Heart right ventricle (tissue), 16 donors: ENCODE measurements around the gene KSR2. TPM values are rescaled to one million over a fixed set of nuclear protein-coding genes. Genes with fewer than 3 reads are reported as not detected.
"Not testable (repeated sequence)": the region's sequence is repeated elsewhere in the genome, so short reads cannot be mapped to it uniquely, and the experiment has no call there.

ENCODE experiments used
- ATAC-seq, 8 donors: fragments of 200-7000 bp; cut with Tn5 transposase; one replicate each; pipeline ENCODE4 v1.9.1; 2020; ENCODE audit warnings: mild to moderate bottlenecking in 8 of 8, moderate library complexity in 8 of 8, moderate number of reproducible peaks in 1 of 8
- DNase-seq, 2 donors: peaks; one replicate each; pipeline ENCODE4 v3.0.0-alpha.2; 2020
- H3K27ac ChIP-seq, 10 donors: fragments of 200-600 bp; sonication (generic) in 2 of 10; one replicate each; pipeline versions ENCODE4 v1.5.0 to v1.8.0; 2020 to 2022; ENCODE audit warnings: mild to moderate bottlenecking in 3 of 10
- H3K27me3 ChIP-seq, 7 donors: fragments of 200-600 bp; one replicate each; pipeline ENCODE4 v1.8.0; 2021 to 2022; ENCODE audit warnings: mild to moderate bottlenecking in 2 of 7
- H3K36me3 ChIP-seq, 9 donors: fragments of 200-600 bp; sonication (generic) in 1 of 9; one replicate each; pipeline versions ENCODE4 v1.5.0 to v1.8.0; 2020 to 2022; ENCODE audit warnings: mild to moderate bottlenecking in 2 of 9
- H3K4me1 ChIP-seq, 9 donors: fragments of 200-600 bp; sonication (generic) in 1 of 9; one replicate each; pipeline versions ENCODE4 v1.5.0 to v1.8.0; 2020 to 2022; ENCODE audit warnings: mild to moderate bottlenecking in 4 of 9
- H3K4me3 ChIP-seq, 10 donors: fragments of 200-600 bp; sonication (generic) in 2 of 10; one replicate each; pipeline versions ENCODE4 v1.5.0 to v1.8.0; 2020 to 2022; ENCODE audit warnings: mild to moderate bottlenecking in 7 of 10, moderate library complexity in 2 of 10
- H3K9me3 ChIP-seq, 11 donors: fragments of 200-600 bp in 10 of 11; sonication (generic) in 2 of 11; one replicate each; pipeline versions ENCODE4 v1.5.0 to v1.8.0; 2013 to 2022; ENCODE audit warnings: mild to moderate bottlenecking in 2 of 11, control low read depth in 1 of 11, moderate library complexity in 1 of 11
- CTCF ChIP-seq, 9 donors: fragments of 200-600 bp; sonication (generic) in 2 of 9; IDR thresholded peaks; one replicate each; pipeline versions ENCODE4 v1.5.0 to v1.8.0; 2021 to 2022; ENCODE audit warnings: antibody characterized with exemption in 9 of 9, mild to moderate bottlenecking in 5 of 9, moderate library complexity in 1 of 9
- WGBS, 2 donors: extraction: QIAGEN DNeasy Blood & Tissue Kit; methylation state at CpG; one replicate each; pipeline ENCODE4 v1.1.7; 2013; ENCODE audit warnings: inconsistent platforms in 1 of 2; 5-methylcytosine and 5-hydroxymethylcytosine counted together
- intact Hi-C, 10 donors: fragments of 100-400 bp; cut with DNase I; formaldehyde crosslinking; loops; one replicate each; pipeline versions ENCODE4 v1.11.1 to v1.14.2; 2022
- polyA plus RNA-seq, 2 donors: library from polyadenylated mRNA; stranded (reverse); fragments of 200-250 nt; gene quantifications; one replicate each; pipeline ENCODE4 v1.2.3, GENCODE V29; 2013
- total RNA-seq, 10 donors: library from RNA; stranded (reverse); fragmentation: NEBNext Ultra II Directional in 3 of 10; extraction: Animal tissue kit (Norgen Biotek cat#: 25700) in 3 of 10; gene quantifications; one replicate each; pipeline versions ENCODE4 v1.2.1 to v1.2.4, GENCODE V29; 2021 to 2023
- donor health status: Arrhythmogenic right ventricular cardiomyopathy.
- donor health status: ischemic (EF 13 %, LVEDD 7.1; RV severe dilation, severe dysfunction).
- donor health status: healthy with polysubstance abuse.
- donor health status: DM: no; HTN: yes; CAD: no.
- donor health status: DM: no; HTN: no; CAD: no.
- donor health status: ischemic (EF 25% LVEDD 6.9; RV normal size, moderate dysfunction).
- donor health status: ischemic (EF 25% LVEDD 5.7; RV mildly dilated, moderate dysfunction).
- donor health status: healthy.
- donor health status: DM: yes; HTN: yes; CAD: no.
- donor health status: Ischemic cardiomyopathy.
- donor health status: ischemic (EF 35%, LVEDD 5.7; RV mildly dilated, moderate dysfunction).
- donor health status: nonischemic (EF 11% LVEDD 7.7; RV severe dilation, severe dysfunction).
- donor health status: DM: yes; HTN: yes; CAD: no.
- donor health status: PGD.
- donor health status: ischemic (EF 29% LVEDD 5.4; RV normal size, mild dysfunction).
- donor health status: nonischemic (EF 23%, LVEDD 6.1; RV moderate dilation, normal function).

KSR2 gene
- total and polyA plus RNA-seq, 12 donors: 0.02 TPM; not detected in 9

DNA sequence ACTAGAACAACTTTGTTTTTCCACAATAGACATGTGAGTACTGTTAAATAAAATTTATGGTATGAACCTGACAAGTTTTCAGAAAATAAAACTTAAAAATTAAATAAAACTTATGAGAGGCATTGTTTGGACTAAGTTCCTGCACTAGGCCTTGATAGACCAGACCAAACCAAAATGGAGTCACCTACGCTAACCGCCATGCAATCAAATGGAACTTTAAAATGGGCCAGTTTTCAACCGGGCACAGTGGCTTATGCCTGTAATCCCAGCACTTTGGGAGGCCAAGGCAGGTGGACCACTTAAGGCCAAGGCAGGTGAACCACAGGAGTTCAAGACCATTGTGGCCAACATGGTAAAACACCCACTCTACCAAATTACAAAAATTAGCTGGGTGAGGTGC, 42.6 kb upstream of the KSR2 start:
- Histone ChIP-seq H3K4me3 (no peak overlapping the region), H3K27ac (no peak overlapping the region), H3K9me3 (no peaks in the 10 kb centered on the region), H3K36me3 (no peaks in the 10 kb centered on the region), H3K4me1 (peaks cover 0 to 8% (median 0%) of the 10 kb centered on the region in 9 donors), H3K27me3 (peaks cover 0 to 3% (median 0%) of the 10 kb centered on the region in 7 donors)
- DNase-seq (no peak), ATAC-seq (no peak)
- TF ChIP-seq CTCF (IDR thresholded peaks at IDR 0.05): no peak
- WGBS, 2 donors: 95 to 96% methylated on average over 3 of the region's 3 CpGs
- intact Hi-C loops: loop anchor here in 3 of 10 donors (10.0 kb wide), 1 partner anchor 137 kb away; no protein-coding TSS in a partner anchor

GRCh38 chr12:118010903-118011302, 42.1 kb upstream of the KSR2 start:
- intact Hi-C loops: loop anchor here in 3 of 10 donors (10.0 kb wide), 1 partner anchor 136 kb away; no protein-coding TSS in a partner anchor
- H3K36me3 ChIP-seq: no peaks in the 10 kb centered on the region
- H3K27me3 ChIP-seq: peaks cover 0 to 3% (median 0%) of the 10 kb centered on the region in 7 donors
- H3K9me3 ChIP-seq: no peaks in the 10 kb centered on the region
- peaks cover 0 to 4% (median 0%) of the 10 kb centered on the region in 9 donors for H3K4me1 ChIP-seq
- no peak for TF ChIP-seq CTCF (IDR thresholded peaks at IDR 0.05)
- no peak for DNase-seq
- H3K4me3 ChIP-seq: no peak overlapping the region
- no peak overlapping the region for H3K27ac ChIP-seq
- no peak for ATAC-seq
- 95 to 97% methylated on average over 3 of the region's 3 CpGs for WGBS, 2 donors

GRCh38 chr12:117999806-118000205, 31.0 kb upstream of the KSR2 start:
- H3K27me3 ChIP-seq, DNase-seq, H3K36me3 ChIP-seq, H3K4me1 ChIP-seq, ATAC-seq, H3K27ac ChIP-seq, intact Hi-C loops, H3K9me3 ChIP-seq, H3K4me3 ChIP-seq: not testable (repeated sequence)
- 57 to 62% methylated on average over 2 of the region's 2 CpGs for WGBS, 2 donors

GRCh38 chr12:117998719-117999118, 29.9 kb upstream of the KSR2 start:
- 96% methylated on average over 2 of the region's 2 CpGs for WGBS, 2 donors
- no peak for TF ChIP-seq CTCF (IDR thresholded peaks at IDR 0.05)
- H3K27ac ChIP-seq: no peak overlapping the region
- H3K4me3 ChIP-seq: no peak overlapping the region
- no peaks in the 10 kb centered on the region for H3K4me1 ChIP-seq
- peaks cover 0 to 4% (median 0%) of the 10 kb centered on the region in 7 donors for H3K27me3 ChIP-seq
- H3K9me3 ChIP-seq: peaks cover 0 to 15% (median 3%) of the 10 kb centered on the region in 11 donors
- no peak for DNase-seq
- intact Hi-C loops: no loop called here
- no peak for ATAC-seq
- no peaks in the 10 kb centered on the region for H3K36me3 ChIP-seq

DNA sequence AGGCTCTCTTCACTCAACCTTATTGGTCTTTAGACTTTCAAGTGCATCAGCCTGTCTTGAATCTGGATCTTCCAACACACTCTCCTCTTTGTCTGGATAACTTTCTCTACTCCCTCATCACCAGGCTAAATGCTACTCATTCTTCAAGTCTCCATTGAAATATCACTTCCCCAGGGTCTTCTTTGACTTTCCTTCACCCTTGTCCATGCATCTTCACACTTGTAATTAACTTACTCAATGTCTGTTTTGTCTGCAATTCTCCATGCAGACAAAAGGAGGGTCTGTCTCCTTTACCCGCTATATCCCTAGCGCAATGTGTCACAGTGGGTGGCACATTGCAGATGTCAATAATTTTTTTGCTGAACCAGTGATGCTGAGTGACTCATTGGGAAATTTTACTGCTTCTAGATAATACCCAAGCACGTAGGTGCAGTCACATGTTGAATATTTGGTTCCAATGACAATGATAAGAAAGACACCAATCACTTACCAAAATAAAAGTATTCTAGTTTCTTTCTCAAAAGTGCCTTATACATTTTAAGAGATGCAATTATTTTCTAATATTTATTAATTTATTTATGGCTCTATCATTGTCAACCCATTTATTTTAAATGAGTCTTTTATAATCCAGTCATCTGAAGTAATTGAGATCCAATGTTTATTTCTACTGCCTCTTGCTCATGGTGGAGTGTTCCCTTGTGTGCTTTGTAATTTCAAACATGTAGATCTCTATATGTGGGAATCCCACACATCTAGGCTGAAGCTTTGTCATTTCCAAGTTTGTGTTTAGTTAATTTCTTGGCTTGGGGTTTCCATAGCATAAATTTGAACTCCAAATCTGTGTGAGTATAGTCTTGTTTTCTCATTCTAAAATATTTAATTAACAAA, 26.0 kb upstream of the KSR2 start:
- ATAC-seq (no peak), DNase-seq (no peak)
- Histone ChIP-seq H3K4me3 (no peak overlapping the region), H3K27me3 (peaks cover 0 to 13% (median 2%) of the 10 kb centered on the region in 7 donors), H3K4me1 (no peaks in the 10 kb centered on the region), H3K27ac (no peak overlapping the region), H3K9me3 (peaks cover 0 to 15% (median 3%) of the 10 kb centered on the region in 11 donors), H3K36me3 (no peaks in the 10 kb centered on the region)
- WGBS, 2 donors: 76 to 82% methylated on average over 3 of the region's 3 CpGs
- intact Hi-C loops: no loop called here
- TF ChIP-seq CTCF (IDR thresholded peaks at IDR 0.05): no peak
